ENCODE results near the gene TBC1D22B. TPM values are rescaled to one million over a fixed set of nuclear protein-coding genes. Genes with fewer than 3 reads are reported as not detected.
A peak's percentile ranks its signal among the peaks of the same experiment; 100 is the strongest.

The TBC1D22B gene
- total RNA-seq, 2 donors from 2014 or later: 7.7 to 11.6 TPM

- ATAC-seq (ENCODE audit: insufficient number of reproducible peaks, low FRiP score, low read depth) (no peak), DNase-seq (ENCODE audit: low spot score) (no peak)
- H3K36me3 ChIP-seq: peaks cover 6% of the 10 kb centered on the region
These were observed 99.7 kb downstream of the TBC1D22B start for GRCh38 chr6:37357288-37357687.

GRCh38 chr6:37357860-37358259 lies 100.3 kb downstream of the TBC1D22B start:
- Histone ChIP-seq H3K27me3 (replicated peaks; ENCODE audit: insufficient read depth) (no peaks in the 10 kb centered on the region), H3K27ac (no peak overlapping the region), H3K36me3 (peaks cover 9% of the 10 kb centered on the region), H3K4me1 (ENCODE audit: control insufficient read depth in 1 of 2, low read depth in 2 of 2) (peaks cover 3 to 11% of the 10 kb centered on the region in 2 donors), H3K9me3 (no peaks in the 10 kb centered on the region), H3K4me3 (no peak overlapping the region)
- TF ChIP-seq CTCF (IDR thresholded peaks at IDR 0.05): no peak
- ATAC-seq (ENCODE audit: insufficient number of reproducible peaks, low FRiP score, low read depth) (no peak), DNase-seq (ENCODE audit: low spot score) (no peak)

More at GRCh38 chr6:37357288-37357687, 99.7 kb downstream of the TBC1D22B start:
- H3K4me3 ChIP-seq: no peak overlapping the region
- H3K27ac ChIP-seq: no peak overlapping the region
- peaks cover 3 to 11% of the 10 kb centered on the region in 2 donors for H3K4me1 ChIP-seq (ENCODE audit: control insufficient read depth in 1 of 2, low read depth in 2 of 2)
- H3K27me3 ChIP-seq (replicated peaks; ENCODE audit: insufficient read depth): no peaks in the 10 kb centered on the region
- H3K9me3 ChIP-seq: no peaks in the 10 kb centered on the region
- no peak for TF ChIP-seq CTCF (IDR thresholded peaks at IDR 0.05)

GRCh38 chr6:37359039-37359438 lies 101.5 kb downstream of the TBC1D22B start:
- DNase-seq (ENCODE audit: low spot score) (no peak), ATAC-seq (ENCODE audit: insufficient number of reproducible peaks, low FRiP score, low read depth) (no peak)
- TF ChIP-seq CTCF (IDR thresholded peaks at IDR 0.05): no peak
- H3K9me3 ChIP-seq: no peaks in the 10 kb centered on the region
- no peak overlapping the region for H3K27ac ChIP-seq
- no peaks in the 10 kb centered on the region for H3K27me3 ChIP-seq (replicated peaks; ENCODE audit: insufficient read depth)
- peaks cover 0 to 11% of the 10 kb centered on the region in 2 donors for H3K4me1 ChIP-seq (ENCODE audit: control insufficient read depth in 1 of 2, low read depth in 2 of 2)
- no peak overlapping the region for H3K4me3 ChIP-seq
- H3K36me3 ChIP-seq: peaks cover 13% of the 10 kb centered on the region

- Histone ChIP-seq H3K27me3 (replicated peaks; ENCODE audit: insufficient read depth) (no peaks in the 10 kb centered on the region), H3K36me3 (peaks cover 13% of the 10 kb centered on the region)
- ATAC-seq (ENCODE audit: insufficient number of reproducible peaks, low FRiP score, low read depth): no peak
These were observed 104.7 kb downstream of the TBC1D22B start for GRCh38 chr6:37362101-37362828.

GRCh38 chr6:37365791-37366190 lies 108.2 kb downstream of the TBC1D22B start:
- Histone ChIP-seq H3K9me3 (no peaks in the 10 kb centered on the region), H3K27me3 (replicated peaks; ENCODE audit: insufficient read depth) (no peaks in the 10 kb centered on the region), H3K27ac (peak overlapping the region; percentile 49 to 57), H3K4me1 (ENCODE audit: control insufficient read depth in 1 of 2, low read depth in 2 of 2) (peaks cover 12 to 45% of the 10 kb centered on the region in 2 donors), H3K4me3 (no peak overlapping the region), H3K36me3 (peaks cover 13% of the 10 kb centered on the region)
- DNase-seq (ENCODE audit: low spot score): no peak
- TF ChIP-seq CTCF (IDR thresholded peaks at IDR 0.05): peak; percentile 33
- ATAC-seq (ENCODE audit: insufficient number of reproducible peaks, low FRiP score, low read depth): no peak

More at GRCh38 chr6:37362101-37362828, 104.7 kb downstream of the TBC1D22B start:
- Histone ChIP-seq H3K9me3 (no peaks in the 10 kb centered on the region), H3K4me3 (no peak overlapping the region), H3K27ac (no peak overlapping the region), H3K4me1 (ENCODE audit: control insufficient read depth in 1 of 2, low read depth in 2 of 2) (peaks cover 8 to 19% of the 10 kb centered on the region in 2 donors)
- no peak for TF ChIP-seq CTCF (IDR thresholded peaks at IDR 0.05)
- DNase-seq (ENCODE audit: low spot score): no peak

Measured in thoracic aorta (tissue), 2 donors.